ENCODE data around the gene GJA3.

Gene GJA3

DNA sequence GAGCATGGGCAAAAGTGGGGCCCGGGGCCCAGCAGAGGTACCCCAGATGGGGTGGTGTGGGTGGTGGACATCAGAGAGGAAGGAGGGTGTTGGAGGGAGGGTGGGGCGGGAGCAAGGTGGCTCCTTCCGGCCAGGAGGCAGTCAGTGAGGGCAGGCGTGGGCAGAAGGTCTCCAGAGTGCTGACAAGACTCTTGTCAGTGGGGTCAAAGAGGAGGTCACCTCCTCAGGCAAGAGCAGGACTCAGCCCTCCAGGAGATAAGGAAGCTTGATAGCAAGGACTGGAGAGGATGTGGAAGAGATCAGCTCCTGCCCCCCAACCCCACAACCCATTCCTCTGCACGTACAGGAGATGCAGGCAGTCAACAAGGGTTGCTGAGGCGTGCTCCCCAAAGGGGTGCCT lies 9.8 kb downstream of the GJA3 start:
- no peak for DNase-seq (ENCODE audit: low read depth in 2 of 2)

DNA sequence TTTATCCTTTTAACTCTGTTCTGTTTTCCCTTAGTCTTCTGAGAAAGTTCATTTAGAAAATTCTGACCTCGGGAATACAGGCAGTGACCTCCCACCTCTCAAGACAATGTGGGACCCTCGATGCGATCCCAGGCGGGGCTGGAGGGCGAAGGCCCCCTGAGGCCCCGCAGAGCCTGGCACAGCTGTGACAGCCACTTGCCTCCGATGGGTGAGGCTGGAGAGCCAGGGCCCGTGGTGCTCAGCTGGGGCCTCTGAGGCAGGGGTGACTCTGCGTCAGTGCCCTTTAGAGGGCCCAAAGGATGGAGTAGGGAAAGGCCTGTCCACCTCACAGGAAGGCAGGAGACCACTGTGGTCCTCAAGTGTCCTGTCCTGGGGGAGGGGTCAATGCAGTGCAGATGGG lies 10.3 kb downstream of the GJA3 start:
- DNase-seq (ENCODE audit: low read depth in 2 of 2) = no peak

DNA sequence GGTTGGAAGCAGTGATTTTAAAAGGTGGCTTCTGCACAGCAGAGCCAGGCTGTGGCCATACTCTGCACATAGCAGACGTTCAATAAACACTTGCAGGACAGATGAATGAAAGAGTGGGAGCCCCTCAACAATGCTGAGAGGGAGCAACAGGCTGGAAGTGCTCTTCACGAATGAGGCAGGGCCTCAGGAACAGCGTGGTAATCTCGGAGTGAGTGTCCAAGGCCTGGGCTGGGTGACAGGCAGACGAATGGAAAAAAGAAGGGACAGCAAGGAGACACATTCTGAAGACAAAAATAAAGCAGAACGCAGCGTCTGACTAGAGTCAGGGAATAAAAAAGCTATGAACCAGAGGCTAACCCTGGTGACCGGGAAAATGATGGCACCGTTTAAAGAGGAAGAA lies 11.1 kb downstream of the GJA3 start:
- no peak for DNase-seq (ENCODE audit: low read depth in 2 of 2)

DNA sequence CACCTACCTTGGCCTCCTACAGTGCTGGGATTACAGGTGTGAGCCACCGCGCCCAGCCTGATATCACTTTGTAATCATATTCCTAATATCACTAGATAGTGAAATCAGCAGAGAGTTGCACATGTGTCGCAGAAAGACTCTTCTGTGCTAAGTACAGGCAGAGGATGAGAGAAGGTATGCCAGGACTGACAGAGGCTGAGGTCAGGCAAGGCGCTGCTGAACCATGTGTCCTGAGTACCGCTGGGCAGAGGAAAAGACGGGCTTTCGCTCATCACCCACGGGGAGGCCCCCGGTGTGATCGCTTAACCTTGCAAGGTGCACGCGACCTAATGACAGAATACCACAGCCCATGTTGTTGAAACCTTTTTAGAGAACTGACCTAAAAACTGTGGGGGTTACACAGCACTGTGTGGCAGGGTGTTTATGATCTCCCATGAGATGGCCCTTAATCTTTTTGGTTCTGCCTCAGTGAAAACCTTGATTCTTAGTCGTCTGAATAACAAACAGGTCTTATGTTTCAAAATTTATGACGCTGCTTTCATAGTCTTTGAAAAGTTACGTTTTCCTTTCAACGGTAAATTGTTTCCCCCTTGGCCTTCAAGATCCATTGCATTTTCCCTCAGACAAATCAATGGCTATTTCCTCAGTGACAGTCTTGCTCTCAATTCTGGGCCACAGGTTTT lies 12.2 kb downstream of the GJA3 start:
- DNase-seq (ENCODE audit: low read depth in 2 of 2) = no peak

DNA sequence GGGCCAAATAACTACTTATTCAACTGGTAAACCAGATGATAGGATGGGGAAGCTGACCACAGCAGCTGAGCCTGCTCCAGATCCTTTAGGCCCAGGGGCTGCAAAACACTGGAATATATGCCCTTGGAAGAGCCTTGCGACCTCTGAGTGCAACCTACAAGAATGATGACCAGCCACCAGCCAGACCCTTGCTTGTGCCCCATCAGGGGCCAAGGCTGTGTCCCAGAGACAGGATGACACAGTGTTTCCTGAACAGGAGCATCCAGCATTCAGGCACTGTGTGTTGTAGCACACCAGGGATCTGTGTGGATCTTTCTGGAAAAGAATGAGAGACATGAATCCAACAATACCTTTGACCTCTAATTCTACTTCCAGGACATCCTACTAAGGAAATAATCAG lies 14.5 kb downstream of the GJA3 start:
- no peak for DNase-seq (ENCODE audit: low read depth in 2 of 2)

DNA sequence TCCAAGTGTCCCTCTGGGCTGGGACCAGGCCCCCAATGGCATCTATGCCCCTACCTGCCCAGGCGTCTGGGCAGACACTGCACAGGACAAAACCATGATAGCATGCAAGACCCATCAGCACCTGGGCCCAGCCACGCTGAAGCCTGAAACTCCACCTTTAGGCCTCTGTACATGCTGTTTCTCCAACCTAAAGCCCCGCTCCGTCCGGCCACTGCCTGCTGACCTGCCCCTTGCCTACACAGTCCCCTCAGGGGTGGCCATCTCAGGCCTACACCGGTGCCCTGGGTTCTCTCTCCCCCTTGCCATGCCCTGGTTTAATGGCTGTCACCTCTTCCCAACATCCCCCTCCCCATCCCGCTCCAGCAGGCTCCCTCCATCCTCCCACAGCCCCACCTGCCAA lies 15.3 kb downstream of the GJA3 start:
- no peak for DNase-seq (ENCODE audit: low read depth in 2 of 2)

DNA sequence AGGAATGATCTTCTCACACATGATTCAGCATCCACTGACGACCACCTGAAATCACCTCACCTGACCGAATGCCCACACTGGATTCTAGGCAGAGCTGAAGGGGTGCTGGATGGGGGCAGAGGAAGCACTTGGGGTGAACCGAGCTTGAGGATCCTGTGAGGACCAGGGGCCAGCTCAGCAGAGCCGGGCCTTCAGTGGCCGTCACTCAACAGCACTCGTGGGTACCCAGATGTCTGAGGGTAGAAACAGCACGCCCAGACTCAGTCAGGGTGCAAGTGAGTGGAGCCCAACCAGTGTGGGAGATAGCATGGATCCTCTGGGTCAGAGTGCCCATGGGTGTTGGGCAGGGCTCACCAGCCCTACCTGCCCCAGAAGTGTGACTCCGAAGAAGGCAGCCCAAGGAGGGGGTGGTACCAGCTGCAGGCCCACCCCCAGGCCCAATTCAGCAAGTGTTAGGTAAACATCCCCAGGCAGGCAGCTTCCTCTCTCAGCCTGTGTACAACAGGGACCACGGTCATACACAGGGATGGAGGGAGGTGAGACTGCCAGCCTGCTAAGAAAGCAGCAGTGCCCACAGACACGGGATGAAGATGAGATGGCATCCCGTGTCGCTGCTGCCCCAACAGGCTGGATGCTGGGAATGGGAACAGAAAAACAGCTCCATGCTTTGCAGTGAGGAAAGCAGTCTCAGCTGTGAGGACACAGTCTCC lies 16.6 kb downstream of the GJA3 start:
- DNase-seq (ENCODE audit: low read depth in 2 of 2) = no peak

DNA sequence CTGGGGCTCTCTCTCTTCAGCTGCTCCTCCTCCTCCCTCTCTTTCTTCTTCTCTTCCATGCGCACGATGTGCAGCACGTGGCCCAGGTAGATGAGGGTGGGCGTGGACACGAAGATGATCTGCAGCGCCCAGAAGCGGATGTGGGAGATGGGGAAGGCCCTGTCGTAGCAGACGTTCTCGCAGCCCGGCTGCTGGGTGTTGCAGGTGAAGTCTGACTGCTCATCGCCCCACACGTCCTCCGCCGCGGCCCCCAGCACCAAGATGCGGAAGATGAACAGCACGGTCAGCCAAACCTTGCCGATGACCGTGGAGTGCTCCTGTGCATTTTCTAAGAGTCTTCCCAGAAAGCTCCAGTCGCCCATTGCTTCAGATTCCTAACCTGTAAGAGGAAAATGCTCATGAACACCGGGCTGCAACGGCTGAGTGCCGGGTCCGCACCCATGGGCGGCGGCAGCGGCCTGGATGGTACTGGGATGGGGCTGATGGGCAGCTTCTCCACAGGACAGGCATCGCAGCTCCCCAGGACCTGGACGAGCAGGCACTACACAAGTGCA lies 17.8 kb downstream of the GJA3 start:
- no peak for DNase-seq (ENCODE audit: low read depth in 2 of 2)

DNA sequence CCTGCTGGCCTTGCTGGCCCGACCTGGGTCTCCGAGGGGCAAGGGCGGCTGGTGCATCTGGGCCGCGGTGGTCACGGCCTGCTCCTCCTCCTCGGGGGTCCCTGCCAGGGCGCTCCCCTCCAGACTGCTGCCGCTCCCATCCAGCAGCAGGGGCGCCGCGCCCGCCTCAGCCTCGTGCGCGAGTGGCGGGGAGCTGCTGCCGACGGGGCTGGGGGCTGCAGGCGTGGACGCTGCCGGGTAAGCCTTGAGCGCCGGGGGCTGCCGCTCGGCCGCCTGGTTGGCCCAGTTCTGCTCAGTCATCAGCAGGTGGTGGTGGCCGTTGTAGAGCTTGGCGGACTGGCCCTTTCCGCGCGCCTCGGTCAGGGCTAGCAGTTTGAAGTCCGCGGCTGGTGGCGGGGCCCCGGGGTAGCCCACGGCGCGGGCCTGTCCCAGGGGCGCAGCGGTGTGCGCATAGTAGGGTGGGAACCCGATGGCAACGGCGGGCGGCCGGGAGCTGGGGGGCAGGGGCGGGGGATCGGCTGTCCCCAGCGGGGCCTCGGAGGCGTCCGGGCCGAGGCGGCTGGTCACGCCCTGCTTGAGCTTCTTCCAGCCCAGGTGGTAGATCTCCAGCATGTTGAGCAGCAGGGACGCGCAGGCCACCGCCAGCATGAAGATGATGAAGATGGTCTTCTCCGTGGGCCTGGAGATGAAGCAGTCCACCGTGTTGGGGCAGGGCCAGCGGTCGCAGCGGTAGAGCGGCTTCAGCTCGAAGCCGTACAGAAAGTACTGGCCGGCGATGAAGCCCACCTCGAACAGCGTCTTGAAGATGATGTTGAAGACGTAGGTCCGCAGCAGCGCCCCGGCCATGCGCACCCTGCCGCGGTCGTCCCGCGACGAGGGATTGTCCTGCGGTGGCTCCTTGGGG lies 18.6 kb downstream of the GJA3 start:
- no peak for DNase-seq (ENCODE audit: low read depth in 2 of 2)

DNA sequence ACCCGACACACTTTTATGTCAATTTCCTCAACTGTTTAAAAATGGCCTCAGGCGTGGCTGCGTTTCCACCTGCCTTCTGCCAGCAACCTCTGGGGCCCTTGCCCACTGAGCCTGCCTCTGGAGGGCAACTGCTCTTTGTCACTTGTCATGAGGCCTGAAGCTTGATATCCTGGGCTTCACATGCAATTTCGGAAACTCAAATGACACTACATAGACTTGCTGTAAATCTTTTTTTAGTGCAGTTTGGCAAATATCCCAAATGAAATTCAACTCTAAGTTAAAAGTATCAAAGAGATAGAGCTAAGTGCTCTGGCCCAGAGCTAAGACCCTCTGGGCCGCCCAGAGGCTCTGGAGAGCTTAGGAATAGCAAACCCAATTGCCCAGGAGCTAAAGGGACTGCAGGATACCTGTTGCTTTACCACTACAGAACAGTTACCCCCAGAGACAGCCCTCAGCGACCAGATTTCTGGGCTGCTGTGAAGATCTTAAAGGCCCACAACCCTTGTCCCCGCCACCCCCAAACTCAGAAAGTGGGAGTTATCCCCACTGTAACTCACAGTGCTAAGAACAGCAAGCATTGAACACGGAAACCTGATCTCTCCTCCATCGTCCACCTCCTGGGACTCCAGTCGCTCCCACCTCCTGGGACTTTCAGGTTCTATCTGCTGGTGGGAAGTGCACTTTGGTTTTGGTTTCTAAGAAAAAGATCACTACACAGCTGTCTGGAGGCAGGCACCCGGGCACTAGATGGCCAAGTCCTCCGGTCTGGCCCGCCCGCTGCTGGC lies 19.4 kb downstream of the GJA3 start:
- no peak for DNase-seq (ENCODE audit: low read depth in 2 of 2)

DNA sequence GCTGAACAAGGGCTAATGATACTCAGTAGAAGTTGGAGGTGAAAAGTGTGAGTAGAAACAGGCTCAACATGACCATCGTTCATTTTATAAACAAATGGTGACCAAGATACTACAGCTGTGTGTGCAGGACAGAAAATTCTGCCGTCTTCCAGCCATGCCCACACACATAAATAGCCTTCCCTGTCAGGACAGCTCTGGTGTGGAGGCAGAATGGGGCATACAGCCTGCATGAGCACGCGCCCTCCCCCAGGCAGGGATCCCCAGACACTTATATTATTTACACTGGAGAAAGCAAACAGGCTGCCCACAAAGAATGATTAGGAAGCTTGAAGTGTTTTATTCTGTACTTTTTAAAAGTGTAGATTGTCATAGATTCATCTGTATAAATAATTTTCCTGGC lies 20.4 kb downstream of the GJA3 start:
- no peak for DNase-seq (ENCODE audit: low read depth in 2 of 2)

DNA sequence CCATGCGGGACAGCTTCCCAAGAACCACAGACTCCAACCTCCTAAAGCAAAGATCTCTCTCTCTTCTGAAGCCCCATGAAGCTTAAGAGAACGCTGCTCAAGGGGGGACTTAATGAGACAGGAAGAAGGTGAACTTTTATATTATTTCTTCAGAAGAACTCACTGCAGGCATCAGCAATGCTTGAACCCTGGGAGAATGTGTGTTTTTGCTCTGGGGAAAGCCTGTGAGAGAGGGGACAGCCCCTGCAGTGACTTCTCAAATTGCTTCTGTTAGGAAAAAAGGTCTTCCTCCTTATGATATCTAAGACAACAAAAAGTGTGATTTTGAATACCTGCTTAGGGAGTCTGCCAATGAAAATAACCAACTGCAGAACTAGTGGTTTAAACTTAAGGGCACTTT lies 23.0 kb downstream of the GJA3 start:
- no peak for DNase-seq (ENCODE audit: low read depth in 2 of 2)

DNA sequence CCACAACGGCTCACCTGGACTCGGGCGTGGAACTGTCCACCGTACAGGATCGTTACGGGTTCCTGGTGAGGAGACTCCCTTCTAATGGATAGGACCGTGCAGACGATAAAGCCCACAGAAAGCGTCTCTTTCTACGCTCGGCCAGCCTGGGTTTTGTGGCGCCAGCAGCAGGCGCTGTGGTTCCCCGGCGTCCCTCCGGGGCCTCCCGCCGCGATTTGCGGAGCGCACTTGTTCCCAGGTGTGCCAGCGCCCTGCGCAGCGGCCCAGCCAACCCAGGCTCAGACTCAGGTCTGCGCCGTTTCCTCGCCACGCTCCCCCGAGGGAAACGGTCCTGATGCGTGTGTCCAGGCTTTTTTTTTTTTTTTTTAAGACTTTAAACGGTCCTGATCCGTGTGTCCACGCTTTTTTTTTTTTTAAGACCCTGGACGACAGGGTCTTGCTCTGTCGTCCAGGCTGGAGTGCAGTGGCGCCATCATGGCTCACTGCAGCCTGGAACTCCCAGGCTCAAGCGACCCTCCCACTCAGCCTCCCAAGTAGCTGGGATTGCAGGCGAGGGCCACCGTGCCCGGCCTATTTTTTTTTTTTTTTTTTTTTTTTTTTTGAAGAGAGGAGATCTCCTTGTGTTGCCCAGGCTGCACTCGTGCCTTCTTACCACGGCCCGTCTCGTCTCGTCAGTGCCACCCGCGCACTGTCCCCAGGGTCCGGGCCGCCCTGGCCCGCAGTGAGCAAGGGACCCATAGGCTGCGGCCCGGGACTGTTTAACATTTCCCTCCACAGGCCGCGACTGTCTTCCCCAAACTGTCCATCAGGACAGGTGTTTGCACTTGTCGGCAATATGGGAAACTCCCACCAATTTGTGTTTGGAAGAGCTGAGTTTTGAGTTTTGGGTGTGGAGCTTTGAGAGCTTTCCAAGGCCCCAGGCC lies 23.8 kb downstream of the GJA3 start:
- DNase-seq (ENCODE audit: low read depth in 2 of 2) = peak in 1 of 2 donors; percentile 49

DNA sequence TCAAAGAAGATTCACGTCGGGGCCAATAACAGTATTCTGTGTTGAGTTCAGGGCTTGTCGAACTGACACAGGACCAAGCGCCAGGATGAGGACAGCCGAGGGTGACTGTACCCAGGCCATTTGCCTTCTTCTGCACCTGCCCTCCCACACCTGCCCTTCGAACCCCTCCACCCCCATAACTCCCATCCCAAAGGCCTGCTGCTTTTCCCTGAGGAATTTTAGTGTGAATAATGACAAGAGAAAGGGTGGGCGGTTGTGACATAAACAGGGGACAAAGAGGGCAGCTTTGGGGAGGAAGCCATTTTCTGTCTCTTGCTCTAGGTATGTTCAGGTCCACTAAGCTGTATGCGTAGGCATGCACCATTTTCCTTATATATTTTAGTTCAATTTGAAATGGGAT lies 26.1 kb downstream of the GJA3 start:
- no peak for DNase-seq (ENCODE audit: low read depth in 2 of 2)

DNA sequence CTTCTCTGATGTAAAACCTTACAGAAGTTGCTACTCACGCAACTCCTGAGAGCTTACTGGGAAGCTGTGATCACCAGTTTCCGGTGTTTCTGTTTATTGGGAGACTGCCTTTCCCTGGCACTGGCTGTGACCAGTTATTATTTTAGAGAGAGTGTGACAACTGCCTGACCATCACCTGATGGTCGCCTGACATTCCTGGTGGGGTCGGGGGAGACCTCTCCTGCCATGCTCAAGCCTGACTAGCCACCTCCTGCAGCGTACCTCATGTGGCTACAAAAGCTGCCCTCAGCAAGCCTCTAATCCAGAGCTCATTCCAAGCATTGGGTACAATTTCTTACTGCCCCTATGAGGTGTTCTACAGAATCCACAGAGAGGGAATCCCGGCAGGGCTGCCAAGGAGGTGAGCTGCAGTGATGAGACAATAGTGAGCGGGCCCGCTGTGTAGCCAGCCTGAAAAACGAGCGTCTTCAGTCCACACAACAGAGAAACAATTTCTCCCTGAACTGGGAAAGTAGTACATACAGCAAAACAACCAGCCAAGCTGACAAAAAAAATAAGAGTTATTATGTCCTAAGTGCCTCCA lies 28.7 kb downstream of the GJA3 start:
- no peak for DNase-seq (ENCODE audit: low read depth in 2 of 2)

DNA sequence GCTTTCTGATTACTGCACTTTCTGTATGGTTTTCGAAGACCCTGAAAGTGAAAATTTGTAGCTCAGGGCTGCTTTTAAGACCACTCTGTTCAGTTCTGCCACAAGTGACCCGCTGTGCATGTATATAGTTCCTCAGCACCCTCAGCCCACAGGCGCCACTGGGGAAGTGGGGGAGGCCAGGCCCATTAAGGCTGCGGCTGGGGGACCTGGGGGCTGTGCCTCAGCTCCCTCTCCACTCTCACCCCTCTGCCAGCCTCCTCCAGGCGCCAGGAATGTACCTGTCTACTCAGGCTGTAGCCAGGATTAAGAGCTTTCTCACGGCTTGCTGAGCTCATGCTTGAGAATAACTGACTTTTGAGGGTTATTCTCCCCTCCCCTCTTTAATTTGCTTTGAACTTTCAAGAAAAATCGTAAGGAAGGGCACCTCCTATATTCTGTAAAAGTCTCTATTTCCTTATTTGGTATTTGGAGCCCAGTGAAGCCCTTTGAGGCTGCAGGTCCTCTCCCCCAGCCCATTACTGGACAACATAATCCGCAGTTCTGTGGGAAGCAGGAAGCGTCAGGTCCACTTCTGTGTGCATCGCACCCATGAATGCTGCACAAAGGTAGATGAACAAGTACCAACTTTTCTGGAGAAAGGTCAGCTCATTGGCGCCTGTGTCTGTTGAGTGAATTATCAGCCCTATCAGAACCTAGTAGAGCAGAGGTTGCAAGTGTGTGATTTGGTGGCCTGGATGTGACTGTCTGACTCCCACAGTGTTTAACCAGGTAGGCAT lies 29.6 kb downstream of the GJA3 start:
- no peak for DNase-seq (ENCODE audit: low read depth in 2 of 2)

DNA sequence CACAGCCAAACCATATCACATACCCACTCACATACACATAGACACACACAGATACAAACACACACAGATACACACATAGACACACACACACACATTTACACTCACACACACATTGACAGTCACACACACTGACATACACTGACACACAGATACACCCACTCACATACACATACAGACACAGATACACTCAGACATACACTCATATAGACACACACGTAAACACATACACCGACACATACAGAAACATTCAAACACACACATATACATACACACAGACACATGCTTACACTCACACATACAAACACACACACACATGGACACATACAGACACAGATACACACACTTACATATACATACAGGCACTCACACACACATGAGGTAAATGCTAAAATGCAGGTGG lies 30.2 kb downstream of the GJA3 start:
- DNase-seq (ENCODE audit: low read depth in 2 of 2) = no peak

DNA sequence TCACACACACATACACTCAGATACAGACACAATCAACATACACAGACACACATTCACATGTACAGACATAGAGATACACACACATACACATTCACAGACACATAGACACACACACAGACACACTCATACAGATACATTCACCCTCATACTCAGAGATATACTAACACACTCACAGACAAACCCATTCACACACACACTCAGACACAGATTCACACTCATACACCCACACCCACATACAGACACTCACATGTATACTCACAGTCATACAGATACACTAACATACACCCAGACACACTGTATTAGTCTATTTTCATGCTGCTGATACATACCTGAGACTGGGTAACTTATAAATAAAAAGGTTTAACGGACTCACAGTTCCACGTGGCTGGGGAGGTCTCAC lies 30.8 kb downstream of the GJA3 start:
- DNase-seq (ENCODE audit: low read depth in 2 of 2) = no peak

DNA sequence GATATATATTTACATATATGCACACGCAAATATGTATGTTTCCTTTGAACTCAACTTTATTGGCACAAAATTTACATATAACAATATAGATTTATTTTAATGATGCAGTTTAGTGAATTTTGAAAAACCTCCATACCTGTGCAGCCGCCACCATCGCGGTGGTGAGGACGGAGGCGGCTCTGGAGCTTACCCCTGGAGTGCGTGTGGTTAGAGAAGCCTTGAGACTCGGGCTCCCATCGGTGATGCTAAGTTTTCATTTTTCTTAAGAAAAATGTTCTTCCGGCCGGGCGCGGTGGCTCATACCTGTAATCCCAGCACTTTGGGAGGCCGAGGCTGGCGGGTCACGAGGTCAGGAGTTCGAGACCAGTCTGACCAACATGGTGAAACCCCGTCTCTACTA lies 31.8 kb downstream of the GJA3 start:
- no peak for DNase-seq (ENCODE audit: low read depth in 2 of 2)
